Panc1 (cell line): ENCODE results near the gene COMMD4. TPM values are rescaled to one million over a fixed set of nuclear protein-coding genes. Genes with fewer than 3 reads are reported as not detected.

Experiments used
- ATAC-seq: fragments of 200-7000 bp; cut with Tn5 transposase; 2 replicates; pipeline ENCODE4 v1.9.1; 2020; ENCODE audit warnings: mild to moderate bottlenecking, moderate library complexity
- BruUV-seq: library from RNA; stranded (reverse); fragments of 400-500 nt; replicated peaks from 2 replicates; lab custom pipeline; 2021; lab: Mats Ljungman, UMichigan
- CTCF ChIA-PET: fragments of 300-600 bp; sonication (Branson Sonifier 250); formaldehyde crosslinking; loops from one replicate; lab custom pipeline; 2022; ENCODE audit warnings: antibody characterized with exemption; lab: Charles Lee
- POLR2A ChIA-PET: fragments of 300-600 bp; sonication (Branson Sonifier 250); formaldehyde crosslinking; loops from one replicate; lab custom pipeline; 2022; ENCODE audit warnings: antibody characterized with exemption; lab: Charles Lee
- DNase-seq: peaks from one replicate; pipeline ENCODE4 v3.0.0-alpha.2; 2010; ENCODE audit warnings: low read depth, low spot score
- H3K27ac ChIP-seq: 2 replicates; pipeline ENCODE4 v1.5.1; 2011; ENCODE audit warnings: mild to moderate bottlenecking, low read length, inconsistent platforms
- H3K27me3 ChIP-seq: fragments of 200-500 bp; sonication (Bioruptor generic); 2 replicates; pipeline ENCODE4 v1.6.0; 2014; ENCODE audit warnings: low read length, inconsistent platforms; ENCODE audit not compliant: control insufficient read depth, insufficient read depth
- H3K36me3 ChIP-seq: fragments of 200-500 bp; sonication (Bioruptor generic); 2 replicates; pipeline ENCODE4 v1.5.1; 2014; ENCODE audit warnings: inconsistent platforms, mild to moderate bottlenecking, low read length, moderate library complexity; ENCODE audit not compliant: control insufficient read depth, insufficient read depth
- H3K4me1 ChIP-seq: 2 replicates; pipeline ENCODE4 v1.5.1; 2011; ENCODE audit warnings: inconsistent platforms, mild to moderate bottlenecking, low read length, moderate library complexity; ENCODE audit not compliant: control insufficient read depth, insufficient read depth
- H3K4me3 ChIP-seq, 2 experiments: 2 replicates each; pipeline ENCODE4 v1.5.1; 2011 to 2012; ENCODE audit warnings: low read depth in 2 of 2, low read length in 2 of 2, mild to moderate bottlenecking in 2 of 2, inconsistent platforms in 1 of 2, moderate library complexity in 1 of 2
- H3K9me3 ChIP-seq: fragments of 200-500 bp; sonication (Bioruptor generic); 2 replicates; pipeline ENCODE4 v1.5.1; 2014; ENCODE audit warnings: low read depth, mild to moderate bottlenecking, inconsistent platforms, low read length, moderate library complexity; ENCODE audit not compliant: control insufficient read depth, insufficient read depth
- POLR2AphosphoS5 ChIP-seq: IDR thresholded peaks from 2 replicates; pipeline ENCODE4 v1.6.1; 2012; ENCODE audit warnings: mild to moderate bottlenecking, low read depth, low read length, moderate library complexity
- SIN3A ChIP-seq: IDR thresholded peaks from 2 replicates; pipeline ENCODE4 v1.6.1; 2012; ENCODE audit warnings: low read depth, mild to moderate bottlenecking, low read length, moderate library complexity, borderline replicate concordance; ENCODE audit not compliant: insufficient read depth
- TCF7L2 ChIP-seq: IDR thresholded peaks from 2 replicates; pipeline ENCODE4 v1.6.1; 2011; ENCODE audit warnings: mild to moderate bottlenecking, low read depth, low read length, inconsistent platforms
- in situ Hi-C: cut with HindIII; loops from 2 replicates; pipeline ENCODE4 v1.10.0; 2016; ENCODE audit warnings: low sequenced_read_pairs, low pct_unique_long_range_greater_than_20kb
- intact Hi-C: fragments of 100-400 bp; cut with micrococcal nuclease; formaldehyde crosslinking; loops from one replicate; pipeline ENCODE4 v1.10.0; 2022; ENCODE audit not compliant: unreplicated experiment
- total RNA-seq: library from RNA; stranded (reverse); gene quantifications from one replicate; pipeline ENCODE4 v1.2.1, GENCODE V29; 2021; ENCODE audit not compliant: unreplicated experiment
- TF ChIP-seq, protein P1 (sequence below): fragments of 450-650 bp; IDR thresholded peaks from 2 replicates; pipeline ENCODE4 v1.5.1; 2017; ENCODE audit warnings: mild to moderate bottlenecking
- TF ChIP-seq, protein P2 (sequence below), 2 experiments: IDR thresholded peaks; 2 replicates each; pipeline ENCODE4 v1.6.1; 2011 to 2012; ENCODE audit warnings: low read depth in 2 of 2, control low read depth in 1 of 2, low read length in 1 of 2, mild to moderate bottlenecking in 1 of 2, moderate library complexity in 1 of 2; ENCODE audit not compliant: insufficient read depth in 1 of 2

Gene COMMD4
- total RNA-seq, 1 experiment from 2014 or later: 250 TPM

DNA sequence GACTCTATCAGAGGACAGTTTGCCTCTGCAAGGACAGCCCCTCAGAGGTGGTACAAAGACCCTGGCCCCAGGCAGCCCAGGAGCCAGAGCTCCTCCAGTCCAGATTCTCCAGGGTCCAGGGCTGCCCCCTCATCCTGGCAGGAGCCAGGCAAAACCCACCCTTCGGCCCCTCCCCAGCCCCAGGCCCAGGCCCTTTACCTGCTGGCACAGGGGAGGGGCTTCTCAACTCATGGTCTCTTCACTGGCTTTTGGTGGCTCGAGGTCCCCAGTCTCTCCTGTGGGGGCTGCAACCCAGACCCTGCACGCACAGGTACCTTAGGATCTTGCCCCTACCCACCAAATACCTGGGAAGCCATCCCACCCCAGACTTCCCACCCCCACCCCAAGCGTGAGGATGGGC, 19.5 kb downstream of the COMMD4 start:
- intact Hi-C loops: no loop called here
- no peak for ATAC-seq
- Histone ChIP-seq H3K27me3 (no peaks in the 10 kb centered on the region), H3K36me3 (no peaks in the 10 kb centered on the region; the same call in 1 of the 2 replicates), H3K4me3 (no peak overlapping the region), H3K9me3 (no peaks in the 10 kb centered on the region), H3K4me1 (no peaks in the 10 kb centered on the region), H3K27ac (no peak overlapping the region)
- in situ Hi-C loops: no loop called here
- TF ChIP-seq POLR2AphosphoS5: no peak
- no peak for TF ChIP-seq TCF7L2
- TF ChIP-seq, protein P1, sequence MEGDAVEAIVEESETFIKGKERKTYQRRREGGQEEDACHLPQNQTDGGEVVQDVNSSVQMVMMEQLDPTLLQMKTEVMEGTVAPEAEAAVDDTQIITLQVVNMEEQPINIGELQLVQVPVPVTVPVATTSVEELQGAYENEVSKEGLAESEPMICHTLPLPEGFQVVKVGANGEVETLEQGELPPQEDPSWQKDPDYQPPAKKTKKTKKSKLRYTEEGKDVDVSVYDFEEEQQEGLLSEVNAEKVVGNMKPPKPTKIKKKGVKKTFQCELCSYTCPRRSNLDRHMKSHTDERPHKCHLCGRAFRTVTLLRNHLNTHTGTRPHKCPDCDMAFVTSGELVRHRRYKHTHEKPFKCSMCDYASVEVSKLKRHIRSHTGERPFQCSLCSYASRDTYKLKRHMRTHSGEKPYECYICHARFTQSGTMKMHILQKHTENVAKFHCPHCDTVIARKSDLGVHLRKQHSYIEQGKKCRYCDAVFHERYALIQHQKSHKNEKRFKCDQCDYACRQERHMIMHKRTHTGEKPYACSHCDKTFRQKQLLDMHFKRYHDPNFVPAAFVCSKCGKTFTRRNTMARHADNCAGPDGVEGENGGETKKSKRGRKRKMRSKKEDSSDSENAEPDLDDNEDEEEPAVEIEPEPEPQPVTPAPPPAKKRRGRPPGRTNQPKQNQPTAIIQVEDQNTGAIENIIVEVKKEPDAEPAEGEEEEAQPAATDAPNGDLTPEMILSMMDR: no peak
- TF ChIP-seq, protein P2, sequence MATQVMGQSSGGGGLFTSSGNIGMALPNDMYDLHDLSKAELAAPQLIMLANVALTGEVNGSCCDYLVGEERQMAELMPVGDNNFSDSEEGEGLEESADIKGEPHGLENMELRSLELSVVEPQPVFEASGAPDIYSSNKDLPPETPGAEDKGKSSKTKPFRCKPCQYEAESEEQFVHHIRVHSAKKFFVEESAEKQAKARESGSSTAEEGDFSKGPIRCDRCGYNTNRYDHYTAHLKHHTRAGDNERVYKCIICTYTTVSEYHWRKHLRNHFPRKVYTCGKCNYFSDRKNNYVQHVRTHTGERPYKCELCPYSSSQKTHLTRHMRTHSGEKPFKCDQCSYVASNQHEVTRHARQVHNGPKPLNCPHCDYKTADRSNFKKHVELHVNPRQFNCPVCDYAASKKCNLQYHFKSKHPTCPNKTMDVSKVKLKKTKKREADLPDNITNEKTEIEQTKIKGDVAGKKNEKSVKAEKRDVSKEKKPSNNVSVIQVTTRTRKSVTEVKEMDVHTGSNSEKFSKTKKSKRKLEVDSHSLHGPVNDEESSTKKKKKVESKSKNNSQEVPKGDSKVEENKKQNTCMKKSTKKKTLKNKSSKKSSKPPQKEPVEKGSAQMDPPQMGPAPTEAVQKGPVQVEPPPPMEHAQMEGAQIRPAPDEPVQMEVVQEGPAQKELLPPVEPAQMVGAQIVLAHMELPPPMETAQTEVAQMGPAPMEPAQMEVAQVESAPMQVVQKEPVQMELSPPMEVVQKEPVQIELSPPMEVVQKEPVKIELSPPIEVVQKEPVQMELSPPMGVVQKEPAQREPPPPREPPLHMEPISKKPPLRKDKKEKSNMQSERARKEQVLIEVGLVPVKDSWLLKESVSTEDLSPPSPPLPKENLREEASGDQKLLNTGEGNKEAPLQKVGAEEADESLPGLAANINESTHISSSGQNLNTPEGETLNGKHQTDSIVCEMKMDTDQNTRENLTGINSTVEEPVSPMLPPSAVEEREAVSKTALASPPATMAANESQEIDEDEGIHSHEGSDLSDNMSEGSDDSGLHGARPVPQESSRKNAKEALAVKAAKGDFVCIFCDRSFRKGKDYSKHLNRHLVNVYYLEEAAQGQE (IDR thresholded peaks at IDR 0.05; ENCODE audit: insufficient read depth in 1 of 2, low read depth in 2 of 2, low read length in 1 of 2): no peak
- no peak for TF ChIP-seq SIN3A
- no TSS peak for BruUV-seq
- ChIA-PET POLR2A (no interaction called here), CTCF (no interaction called here)
- no peak for DNase-seq

DNA sequence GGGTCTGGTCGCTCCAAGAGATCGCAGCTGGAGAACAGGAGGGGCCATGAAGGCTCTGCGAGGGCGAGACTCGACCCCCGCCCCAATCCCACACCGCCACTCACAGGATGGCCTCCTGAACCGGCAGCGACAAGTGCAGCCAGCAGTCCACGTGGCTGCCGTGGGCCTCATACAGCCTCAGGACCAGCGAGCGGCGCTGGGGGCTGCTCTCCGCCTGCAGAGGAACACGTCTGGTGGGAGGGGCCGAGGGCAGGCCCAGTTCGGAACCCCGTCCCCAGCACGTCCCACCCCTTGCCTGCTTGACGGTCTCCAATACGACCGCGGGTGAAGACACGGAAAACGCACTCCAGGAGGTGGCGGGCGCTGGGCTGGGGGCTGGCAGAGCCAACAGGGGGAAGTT, 20.1 kb downstream of the COMMD4 start:
- no TSS peak for BruUV-seq
- H3K4me1 ChIP-seq: no peaks in the 10 kb centered on the region
- no peak overlapping the region for H3K4me3 ChIP-seq
- ChIA-PET POLR2A (no interaction called here), CTCF (no interaction called here)
- no peak overlapping the region for H3K27ac ChIP-seq
- DNase-seq (no peak), ATAC-seq (no peak)
- no peaks in the 10 kb centered on the region; the same call in 1 of the 2 replicates for H3K36me3 ChIP-seq
- intact Hi-C loops (no loop called here), in situ Hi-C loops (no loop called here)
- no peaks in the 10 kb centered on the region for H3K9me3 ChIP-seq
- H3K27me3 ChIP-seq: no peaks in the 10 kb centered on the region
- TF ChIP-seq SIN3A (no peak), TCF7L2 (no peak), POLR2AphosphoS5 (no peak)
- TF ChIP-seq, protein P2 (IDR thresholded peaks at IDR 0.05; ENCODE audit: insufficient read depth in 1 of 2, low read depth in 2 of 2, low read length in 1 of 2): no peak
- TF ChIP-seq, protein P1: no peak
